ENCODE measurements around the gene EVX2.

The EVX2 gene

GRCh38 chr2:176096243-176096985 lies 12.7 kb upstream of the EVX2 start:
- no peak for DNase-seq (ENCODE audit: low spot score)

GRCh38 chr2:176095421-176095820 lies 11.7 kb upstream of the EVX2 start:
- DNase-seq (ENCODE audit: low spot score): no peak

GRCh38 chr2:176094349-176094748 lies 10.6 kb upstream of the EVX2 start:
- DNase-seq (ENCODE audit: low spot score): no peak

- DNase-seq (ENCODE audit: low spot score): no peak
Observed at GRCh38 chr2:176093898-176094249, 10.1 kb upstream of the EVX2 start.

- peak; percentile 80 for DNase-seq (ENCODE audit: low spot score)
Observed at GRCh38 chr2:176093145-176093897, 9.6 kb upstream of the EVX2 start.

- peak; percentile 63 for DNase-seq (ENCODE audit: low spot score)
Observed at GRCh38 chr2:176092270-176093144, 8.7 kb upstream of the EVX2 start, which contains the start of gene HOXD13. Gene HOXD13 (plus strand): TSS chr2:176092721. CDS start chr2:176092891, 170 bp downstream.

- no peak for DNase-seq (ENCODE audit: low spot score)
Observed at GRCh38 chr2:176091329-176092258, 7.8 kb upstream of the EVX2 start.

- no peak for DNase-seq (ENCODE audit: low spot score)
Observed at GRCh38 chr2:176090862-176091261, 7.1 kb upstream of the EVX2 start.

GRCh38 chr2:176089843-176090395 lies 6.2 kb upstream of the EVX2 start:
- DNase-seq (ENCODE audit: low spot score): no peak

- DNase-seq (ENCODE audit: low spot score): no peak
Observed at GRCh38 chr2:176088937-176089842, 5.4 kb upstream of the EVX2 start.

GRCh38 chr2:176088048-176088936 lies 4.5 kb upstream of the EVX2 start:
- peak; percentile 84 for DNase-seq (ENCODE audit: low spot score)

- DNase-seq (ENCODE audit: low spot score): no peak
Observed at GRCh38 chr2:176087330-176088047, 3.7 kb upstream of the EVX2 start.

GRCh38 chr2:176085861-176086771 lies 2.4 kb upstream of the EVX2 start:
- DNase-seq (ENCODE audit: low spot score): peak; percentile 56

GRCh38 chr2:176085120-176085788 lies 1.5 kb upstream of the EVX2 start:
- DNase-seq (ENCODE audit: low spot score): no peak

GRCh38 chr2:176084611-176085119 lies 903 bp upstream of the EVX2 start:
- DNase-seq (ENCODE audit: low spot score): no peak

Measured in AG20443 (cell line).